A549 (cell line): ENCODE results near the gene DCAF11. TPM values are rescaled to one million over a fixed set of nuclear protein-coding genes. Genes with fewer than 3 reads are reported as not detected.

Source experiments
- ATAC-seq, 2 experiments: fragments of 200-7000 bp in 1 of 2; fragments of >200 bp in 1 of 2; cut with Nextera tagmentation in 1 of 2; cut with Tn5 transposase in 1 of 2; 3 replicates each; pipeline versions ENCODE4 v1.8.0 to v1.9.1; 2018 to 2020; ENCODE audit warnings: mild to moderate bottlenecking in 1 of 2, moderate library complexity in 1 of 2
- CTCF ChIA-PET: fragments of 300-600 bp; sonication (Branson Sonifier 250); formaldehyde crosslinking; extraction: SDS; loops from one replicate; lab custom pipeline; 2021; ENCODE audit warnings: antibody characterized with exemption, inconsistent platforms; lab: Yijun Ruan, JAX
- POLR2A ChIA-PET: fragments of 350-600 bp; formaldehyde crosslinking; extraction: SDS; loops from one replicate; lab custom pipeline; 2021; ENCODE audit warnings: antibody characterized with exemption, inconsistent platforms; lab: Yijun Ruan, JAX
- DNase-seq, 2 experiments: peaks; one replicate each; pipeline versions ENCODE4 v3.0.0 to v3.0.0-alpha.2; 2011 to 2016; ENCODE audit warnings: low read depth in 1 of 2, low spot score in 1 of 2
- FAIRE-seq: peaks from 2 replicates; lab custom pipeline; 2011; peaks lifted over from hg19 to GRCh38; lab: Jason Lieb, UNC
- H3K27ac ChIP-seq, 2 experiments: fragments of >200 bp; sonication (Bioruptor Twin); formaldehyde crosslinking; 3 replicates each; pipeline ENCODE4 v1.5.1; 2016 to 2017
- H3K4me1 ChIP-seq: fragments of >200 bp; sonication (Bioruptor Twin); formaldehyde crosslinking; 3 replicates; pipeline ENCODE4 v1.6.1; 2016
- H3K4me2 ChIP-seq: fragments of >200 bp; sonication (Bioruptor Twin); formaldehyde crosslinking; 3 replicates; pipeline ENCODE4 v1.6.1; 2016
- H3K4me3 ChIP-seq: fragments of >200 bp; sonication (Bioruptor Twin); formaldehyde crosslinking; 3 replicates; pipeline ENCODE4 v1.5.1; 2016
- H3K9me3 ChIP-seq: fragments of >200 bp; sonication (Bioruptor Twin); formaldehyde crosslinking; 3 replicates; pipeline ENCODE4 v1.6.1; 2016
- BHLHE40 ChIP-seq: IDR thresholded peaks from 2 replicates; pipeline ENCODE4 v1.6.1; 2012; ENCODE audit warnings: low read depth, low read length, inconsistent platforms
- CBX2 ChIP-seq: fragments of 200-600 bp; sonication (generic); IDR thresholded peaks from 2 replicates; pipeline ENCODE4 v1.6.1; 2016; ENCODE audit warnings: low read depth, mild to moderate bottlenecking, borderline replicate concordance
- CBX8 ChIP-seq: fragments of 200-600 bp; sonication (generic); IDR thresholded peaks from 2 replicates; pipeline ENCODE4 v1.6.1; 2016
- CEBPB ChIP-seq, 2 experiments: fragments of >200 bp in 1 of 2; sonication (Bioruptor Twin) in 1 of 2; formaldehyde crosslinking in 1 of 2; IDR thresholded peaks; 2 replicates each; pipeline ENCODE4 v1.6.1; 2012 to 2016
- CHD2 ChIP-seq: fragments of 150-350 bp; IDR thresholded peaks from 2 replicates; pipeline ENCODE4 v1.6.1; 2014; ENCODE audit warnings: low read length; ENCODE audit not compliant: partially characterized antibody
- CHD4 ChIP-seq: fragments of 200-600 bp; sonication (generic); IDR thresholded peaks from 2 replicates; pipeline ENCODE4 v1.6.1; 2016; ENCODE audit warnings: antibody characterized with exemption, mild to moderate bottlenecking, borderline replicate concordance
- FOSB ChIP-seq: fragments of 250-450 bp; sonication (Bioruptor Pico); IDR thresholded peaks from 2 replicates; pipeline ENCODE4 v1.5.0; 2020; ENCODE audit warnings: mild to moderate bottlenecking, moderate library complexity
- GATA3 ChIP-seq: IDR thresholded peaks from 2 replicates; pipeline ENCODE4 v1.6.1; 2012; ENCODE audit warnings: borderline replicate concordance
- HDAC2 ChIP-seq: fragments of 200-600 bp; sonication (generic); IDR thresholded peaks from 2 replicates; pipeline ENCODE4 v1.6.1; 2016
- HOXB13 ChIP-seq: fragments of 250-450 bp; sonication (Bioruptor Pico); IDR thresholded peaks from 2 replicates; pipeline ENCODE4 v1.5.0; 2020; ENCODE audit warnings: low read depth, mild to moderate bottlenecking, moderate library complexity
- JUN ChIP-seq, 2 experiments: fragments of >200 bp; sonication (Bioruptor Twin); formaldehyde crosslinking; IDR thresholded peaks; 2 replicates in 1 of 2; 3 replicates in 1 of 2; pipeline ENCODE4 v1.6.1; 2016 to 2017
- KDM1A ChIP-seq: fragments of 200-600 bp; sonication (generic); IDR thresholded peaks from 2 replicates; pipeline ENCODE4 v1.6.1; 2016; ENCODE audit warnings: low read depth, mild to moderate bottlenecking
- KDM5A ChIP-seq: fragments of 200-600 bp; sonication (generic); IDR thresholded peaks from 2 replicates; pipeline ENCODE4 v1.6.1; 2016; ENCODE audit warnings: antibody characterized with exemption, mild to moderate bottlenecking
- MYC ChIP-seq: IDR thresholded peaks from 2 replicates; pipeline ENCODE4 v1.6.1; 2012; ENCODE audit warnings: mild to moderate bottlenecking, inconsistent platforms, low read length, improper control_type of control experiment, borderline replicate concordance
- PHF8 ChIP-seq: fragments of 200-600 bp; sonication (generic); IDR thresholded peaks from 2 replicates; pipeline ENCODE4 v1.6.1; 2016; ENCODE audit warnings: low read depth, mild to moderate bottlenecking, antibody characterized with exemption, moderate library complexity, borderline replicate concordance
- RAD21 ChIP-seq, 2 experiments: fragments of >200 bp in 1 of 2; sonication (Bioruptor Twin) in 1 of 2; formaldehyde crosslinking in 1 of 2; IDR thresholded peaks in 1 of 2; conservative IDR thresholded peaks in 1 of 2; 2 replicates in 1 of 2; 3 replicates in 1 of 2; pipeline ENCODE4 v1.6.1; 2012 to 2018; ENCODE audit warnings: inconsistent platforms in 1 of 2
- RNF2 ChIP-seq: fragments of 200-600 bp; sonication (generic); IDR thresholded peaks from 2 replicates; pipeline ENCODE4 v1.6.1; 2016; ENCODE audit warnings: low read depth, mild to moderate bottlenecking, antibody characterized with exemption, moderate library complexity, borderline replicate concordance
- SMC3 ChIP-seq: fragments of >200 bp; sonication (Bioruptor Twin); formaldehyde crosslinking; IDR thresholded peaks from 3 replicates; pipeline ENCODE4 v1.6.1; 2018; ENCODE audit warnings: inconsistent platforms
- TP53 ChIP-seq: fragments of 250-450 bp; sonication (Bioruptor Pico); IDR thresholded peaks from 2 replicates; pipeline ENCODE4 v1.5.0; 2021; ENCODE audit warnings: mild to moderate bottlenecking, moderate library complexity
- ZC3H11A ChIP-seq: fragments of 450-650 bp; IDR thresholded peaks from 2 replicates; pipeline ENCODE4 v1.6.1; 2014; ENCODE audit warnings: antibody characterized with exemption, mild to moderate bottlenecking
- ZFP36 ChIP-seq: fragments of 450-650 bp; IDR thresholded peaks from 2 replicates; pipeline ENCODE4 v1.6.1; 2014; ENCODE audit warnings: borderline replicate concordance; ENCODE audit not compliant: partially characterized antibody
- ZSCAN20 ChIP-seq: fragments of 250-450 bp; sonication (Bioruptor Pico); IDR thresholded peaks from 2 replicates; pipeline ENCODE4 v1.8.0; 2022; ENCODE audit warnings: mild to moderate bottlenecking, moderate library complexity
- WGBS: methylation state at CpG from one replicate; pipeline ENCODE4 v1.1.6; 2017; ENCODE audit errors: missing lambda C conversion rate; 5-methylcytosine and 5-hydroxymethylcytosine counted together
- polyA plus RNA-seq, 4 experiments: library from polyadenylated mRNA; depleted of rRNA in 3 of 4; stranded (reverse); fragments of >200 nt; fragmentation: RNase III in 1 of 4; extraction: RNeasy Plus Mini Kit Qiagen cat#74134 plus additional on column Dnase treatment in 1 of 4; gene quantifications; 2 replicates in 3 of 4; 3 replicates in 1 of 4; pipeline ENCODE4 v1.2.3, GENCODE V29; 2011 to 2017
- TF ChIP-seq, protein P1 (sequence below): fragments of >200 bp; sonication (Bioruptor Twin); formaldehyde crosslinking; IDR thresholded peaks from 2 replicates; pipeline ENCODE4 v1.6.1; 2016
- TF ChIP-seq, protein P2 (sequence below): fragments of 250-450 bp; sonication (Bioruptor Pico); IDR thresholded peaks from 2 replicates; pipeline ENCODE4 v1.5.0; 2020; ENCODE audit warnings: low read depth, mild to moderate bottlenecking, moderate library complexity
- TF ChIP-seq, protein P3 (sequence below): IDR thresholded peaks from 2 replicates; pipeline ENCODE4 v1.6.1; 2012; ENCODE audit warnings: low read depth, borderline replicate concordance
- TF ChIP-seq, protein P4 (sequence below): fragments of >200 bp; sonication (Bioruptor Twin); formaldehyde crosslinking; IDR thresholded peaks from 3 replicates; pipeline ENCODE4 v1.6.1; 2016
- TF ChIP-seq, protein P5 (sequence below): fragments of >200 bp; sonication (Bioruptor Twin); formaldehyde crosslinking; IDR thresholded peaks from 3 replicates; pipeline ENCODE4 v1.5.1; 2016

DCAF11 gene
- polyA plus RNA-seq, 2 of the 4 experiments (the other 2 are of a cell fraction), result 27.9 to 30.7 TPM

DNA sequence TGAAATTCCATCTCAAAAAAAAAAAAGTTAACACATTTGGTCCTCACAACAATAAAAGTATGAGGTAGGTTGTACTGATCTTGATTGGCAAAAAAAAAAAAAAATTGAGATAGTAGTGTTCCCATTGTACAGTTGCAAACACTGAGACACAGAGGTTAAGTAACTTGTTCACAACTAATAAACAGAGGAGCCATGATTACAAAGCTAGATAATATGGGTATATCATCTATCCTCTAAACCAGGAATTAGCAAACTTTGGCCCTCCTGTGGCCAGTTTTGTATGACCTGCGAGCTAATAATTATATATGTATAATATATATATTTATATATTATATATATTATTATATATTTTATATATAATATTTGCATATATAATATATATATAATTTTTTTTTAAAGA is 19.2 kb downstream of the DCAF11 start:
- POLR2A ChIA-PET, result interaction anchor here (1.7 to 5.2 kb wide), 2 partner anchors 8 to 19 kb away, joined by 4 to 48 read pairs; partner anchors contain the start of genes DCAF11, EMC9 and NRL
- DNase-seq, result no peak
- peaks cover 20% of the 10 kb centered on the region; the same call in 2 of the 3 replicates for H3K4me1 ChIP-seq
- CTCF ChIA-PET, result interaction anchor here (0.6 to 2.4 kb wide), 9 partner anchors 14 to 575 kb away, joined by 3 to 13 read pairs (median 4); partner anchors contain the start of gene IRF9
- no peak for FAIRE-seq
- WGBS, result 92% methylated on average over 1 of the region's 1 CpG
- no peak overlapping the region for H3K4me2 ChIP-seq
- H3K9me3 ChIP-seq, result no peaks in the 10 kb centered on the region
- no peak for TF ChIP-seq CBX8
- no peak for TF ChIP-seq BHLHE40
- no peak for TF ChIP-seq PHF8
- TF ChIP-seq, protein P1, sequence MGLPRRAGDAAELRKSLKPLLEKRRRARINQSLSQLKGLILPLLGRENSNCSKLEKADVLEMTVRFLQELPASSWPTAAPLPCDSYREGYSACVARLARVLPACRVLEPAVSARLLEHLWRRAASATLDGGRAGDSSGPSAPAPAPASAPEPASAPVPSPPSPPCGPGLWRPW, result no peak
- TF ChIP-seq HOXB13 (CRISPR knock-in tag), result no peak
- TF ChIP-seq, protein P2, sequence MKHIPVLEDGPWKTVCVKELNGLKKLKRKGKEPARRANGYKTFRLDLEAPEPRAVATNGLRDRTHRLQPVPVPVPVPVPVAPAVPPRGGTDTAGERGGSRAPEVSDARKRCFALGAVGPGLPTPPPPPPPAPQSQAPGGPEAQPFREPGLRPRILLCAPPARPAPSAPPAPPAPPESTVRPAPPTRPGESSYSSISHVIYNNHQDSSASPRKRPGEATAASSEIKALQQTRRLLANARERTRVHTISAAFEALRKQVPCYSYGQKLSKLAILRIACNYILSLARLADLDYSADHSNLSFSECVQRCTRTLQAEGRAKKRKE (CRISPR knock-in tag), result no peak
- TF ChIP-seq RAD21 (conservative IDR thresholded peaks at IDR 0.05 in 1 of 2, IDR thresholded peaks at IDR 0.05 in 1 of 2), result no peak
- H3K4me3 ChIP-seq, result no peak overlapping the region
- H3K27ac ChIP-seq, result no peak overlapping the region
- ATAC-seq, result no peak

DNA sequence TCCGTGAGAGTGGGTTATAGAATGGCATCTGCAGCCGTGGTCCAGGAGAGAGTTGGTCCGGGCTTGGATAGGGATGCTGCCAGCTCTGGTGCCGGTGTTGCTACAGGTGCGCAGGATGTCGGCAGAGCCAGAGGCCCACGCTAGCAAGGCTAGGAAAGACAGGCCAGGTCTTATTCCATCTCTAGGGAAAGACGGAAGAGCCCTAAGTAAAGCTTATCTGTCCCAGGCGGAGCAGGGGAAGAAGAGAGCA is 20.9 kb downstream of the DCAF11 start:
- FAIRE-seq, result no peak
- Histone ChIP-seq H3K4me3 (peak overlapping the region; percentile 88), H3K9me3 (no peaks in the 10 kb centered on the region), H3K4me2 (peak overlapping the region; percentile 98), H3K27ac (peak overlapping the region; percentile 96 to 98), H3K4me1 (peaks cover 32% of the 10 kb centered on the region)
- ChIA-PET POLR2A (interaction anchor here (1.0 to 5.2 kb wide), 10 partner anchors 9 to 135 kb away, joined by 3 to 48 read pairs (median 6); partner anchors contain the start of genes CHMP4A, DCAF11, IRF9 and NRL), CTCF (interaction anchor here (0.5 to 5.4 kb wide), 13 partner anchors 9 to 82 kb away, joined by 3 to 47 read pairs (median 4); partner anchors contain the start of genes IRF9 and RNF31)
- no peak for TF ChIP-seq CHD2
- TF ChIP-seq PHF8, result peak; percentile 11; the same call in 1 of the 2 replicates
- 22% methylated on average over 9 of the region's 9 CpGs for WGBS
- no peak for DNase-seq
- ATAC-seq, result no peak; a peak in 1 of 6 replicates

DNA sequence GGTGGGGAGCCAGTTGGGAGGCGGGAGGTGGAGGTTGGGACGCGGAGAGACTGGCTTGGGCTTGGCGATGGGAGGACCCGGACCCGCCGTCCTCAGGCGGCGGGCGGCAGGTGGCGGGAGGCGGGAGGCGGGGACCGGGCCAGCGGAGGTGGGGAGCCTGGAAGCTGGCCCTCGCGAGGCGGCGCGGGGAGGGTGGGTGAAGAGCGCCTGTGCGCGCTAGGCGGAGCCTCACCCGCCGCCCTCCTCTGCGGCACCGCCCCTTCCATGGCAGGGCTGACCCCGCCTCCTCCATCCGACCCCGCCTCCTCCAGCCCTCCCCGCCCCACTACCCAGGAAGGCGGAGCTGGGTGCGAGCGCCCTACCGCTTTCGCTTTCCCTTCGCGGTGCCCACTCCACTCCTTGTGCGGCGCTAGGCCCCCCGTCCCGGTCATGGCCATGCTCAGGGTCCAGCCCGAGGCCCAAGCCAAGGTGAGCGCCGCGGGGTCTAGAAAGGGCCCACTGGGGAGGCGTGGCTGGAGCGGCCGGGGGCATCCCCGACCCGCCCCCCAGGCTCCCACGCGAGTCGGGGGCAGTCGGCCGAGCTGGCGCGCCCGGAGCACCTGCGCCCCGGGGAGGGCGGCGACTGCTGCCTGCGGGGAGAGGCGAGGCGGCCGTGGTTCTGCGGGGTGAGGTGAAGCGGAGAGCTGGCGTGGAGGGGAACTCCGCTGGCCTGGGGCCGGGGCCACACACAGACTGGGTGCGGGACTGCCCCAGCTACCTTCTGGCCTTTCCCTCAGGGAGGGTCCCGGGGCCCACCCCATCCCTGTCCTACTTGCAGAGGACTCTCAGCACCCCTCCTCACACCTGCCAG is 21.5 kb downstream of the DCAF11 start, which contains the start of gene PSME1:
Gene PSME1 (plus strand): TSS at position 361 of the 850 bp plus-strand sequence. CDS start 69 bp downstream, at position 430.
- FAIRE-seq, result no peak
- 0% methylated on average over 7 of the region's 75 CpGs for WGBS
- peak within 1 kb of the TSS; percentile 96 to 98 for H3K27ac ChIP-seq
- ChIA-PET POLR2A (interaction anchor here (0.6 to 5.2 kb wide), 11 partner anchors 9 to 357 kb away, joined by 3 to 48 read pairs (median 6); partner anchors contain the start of genes CHMP4A, DCAF11, IRF9 and NRL), CTCF (interaction anchor here (0.5 to 5.4 kb wide), 14 partner anchors 8 to 82 kb away, joined by 3 to 47 read pairs (median 4); partner anchors contain the start of genes IRF9 and RNF31)
- peak; percentile 82 to 92 for ATAC-seq
- DNase-seq, result peak; percentile 81 to 86
- H3K9me3 ChIP-seq, result no peaks in the 10 kb centered on the region
- H3K4me1 ChIP-seq, result peaks cover 32% of the 10 kb centered on the region
- peak within 1 kb of the TSS; percentile 98 for H3K4me2 ChIP-seq
- peak within 1 kb of the TSS; percentile 88 for H3K4me3 ChIP-seq
- TF ChIP-seq ZC3H11A (no peak), CHD4 (no peak), RNF2 (no peak), MYC (no peak), PHF8 (peak; percentile 51), KDM1A (no peak), CBX2 (no peak), FOSB (no peak), SMC3 (no peak), JUN (IDR thresholded peaks at IDR 0.05) (peak in 1 of 2 experiments; percentile 49; a peak in 2 of 5 replicates), CEBPB (IDR thresholded peaks at IDR 0.05) (no peak), GATA3 (no peak), TP53 (CRISPR knock-in tag) (no peak), KDM5A (no peak), ZFP36 (no peak), HDAC2 (no peak), ZSCAN20 (CRISPR knock-in tag) (no peak)
- TF ChIP-seq, protein P3, sequence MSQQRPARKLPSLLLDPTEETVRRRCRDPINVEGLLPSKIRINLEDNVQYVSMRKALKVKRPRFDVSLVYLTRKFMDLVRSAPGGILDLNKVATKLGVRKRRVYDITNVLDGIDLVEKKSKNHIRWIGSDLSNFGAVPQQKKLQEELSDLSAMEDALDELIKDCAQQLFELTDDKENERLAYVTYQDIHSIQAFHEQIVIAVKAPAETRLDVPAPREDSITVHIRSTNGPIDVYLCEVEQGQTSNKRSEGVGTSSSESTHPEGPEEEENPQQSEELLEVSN, result no peak
- TF ChIP-seq, protein P4, sequence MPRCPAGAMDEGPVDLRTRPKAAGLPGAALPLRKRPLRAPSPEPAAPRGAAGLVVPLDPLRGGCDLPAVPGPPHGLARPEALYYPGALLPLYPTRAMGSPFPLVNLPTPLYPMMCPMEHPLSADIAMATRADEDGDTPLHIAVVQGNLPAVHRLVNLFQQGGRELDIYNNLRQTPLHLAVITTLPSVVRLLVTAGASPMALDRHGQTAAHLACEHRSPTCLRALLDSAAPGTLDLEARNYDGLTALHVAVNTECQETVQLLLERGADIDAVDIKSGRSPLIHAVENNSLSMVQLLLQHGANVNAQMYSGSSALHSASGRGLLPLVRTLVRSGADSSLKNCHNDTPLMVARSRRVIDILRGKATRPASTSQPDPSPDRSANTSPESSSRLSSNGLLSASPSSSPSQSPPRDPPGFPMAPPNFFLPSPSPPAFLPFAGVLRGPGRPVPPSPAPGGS, result no peak
- TF ChIP-seq, protein P1, result no peak
- TF ChIP-seq, protein P5, sequence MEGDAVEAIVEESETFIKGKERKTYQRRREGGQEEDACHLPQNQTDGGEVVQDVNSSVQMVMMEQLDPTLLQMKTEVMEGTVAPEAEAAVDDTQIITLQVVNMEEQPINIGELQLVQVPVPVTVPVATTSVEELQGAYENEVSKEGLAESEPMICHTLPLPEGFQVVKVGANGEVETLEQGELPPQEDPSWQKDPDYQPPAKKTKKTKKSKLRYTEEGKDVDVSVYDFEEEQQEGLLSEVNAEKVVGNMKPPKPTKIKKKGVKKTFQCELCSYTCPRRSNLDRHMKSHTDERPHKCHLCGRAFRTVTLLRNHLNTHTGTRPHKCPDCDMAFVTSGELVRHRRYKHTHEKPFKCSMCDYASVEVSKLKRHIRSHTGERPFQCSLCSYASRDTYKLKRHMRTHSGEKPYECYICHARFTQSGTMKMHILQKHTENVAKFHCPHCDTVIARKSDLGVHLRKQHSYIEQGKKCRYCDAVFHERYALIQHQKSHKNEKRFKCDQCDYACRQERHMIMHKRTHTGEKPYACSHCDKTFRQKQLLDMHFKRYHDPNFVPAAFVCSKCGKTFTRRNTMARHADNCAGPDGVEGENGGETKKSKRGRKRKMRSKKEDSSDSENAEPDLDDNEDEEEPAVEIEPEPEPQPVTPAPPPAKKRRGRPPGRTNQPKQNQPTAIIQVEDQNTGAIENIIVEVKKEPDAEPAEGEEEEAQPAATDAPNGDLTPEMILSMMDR, result no peak
